DOHH2 (cell line): Measurements from ENCODE around the gene CLCA2.

Experiments
- H3F3A ChIP-seq: fragments of 200-600 bp; sonication (generic), shearing (Covaris generic); 2 replicates; pipeline ENCODE4 v1.6.0; 2016; ENCODE audit warnings: antibody characterized with exemption, mild to moderate bottlenecking; ENCODE audit not compliant: control insufficient read depth, insufficient read depth
- H3K27ac ChIP-seq: fragments of 200-600 bp; sonication (generic); 2 replicates; pipeline ENCODE4 v1.5.1; 2014; ENCODE audit warnings: low read depth, mild to moderate bottlenecking, low read length, moderate library complexity
- H3K27me3 ChIP-seq: fragments of 200-600 bp; sonication (generic); 2 replicates; pipeline ENCODE4 v1.6.1; 2014; ENCODE audit warnings: mild to moderate bottlenecking, low read length, mixed read lengths; ENCODE audit not compliant: control insufficient read depth
- H3K36me3 ChIP-seq: fragments of 200-600 bp; sonication (generic); 2 replicates; pipeline ENCODE4 v1.6.1; 2014; ENCODE audit warnings: mild to moderate bottlenecking, low read length, moderate library complexity, mixed read lengths; ENCODE audit not compliant: control insufficient read depth
- H3K4me1 ChIP-seq: fragments of 200-600 bp; sonication (generic); 2 replicates; pipeline ENCODE4 v1.6.1; 2014; ENCODE audit warnings: mild to moderate bottlenecking, low read length, mixed read lengths; ENCODE audit not compliant: control insufficient read depth
- H3K4me2 ChIP-seq: fragments of 200-600 bp; sonication (generic); 2 replicates; pipeline ENCODE4 v1.6.0; 2014; ENCODE audit warnings: mild to moderate bottlenecking, low read length, moderate library complexity
- H3K4me3 ChIP-seq: fragments of 200-600 bp; sonication (generic); 2 replicates; pipeline ENCODE4 v1.5.1; 2014; ENCODE audit warnings: mild to moderate bottlenecking, low read length, mixed read lengths
- H3K79me2 ChIP-seq: fragments of 200-600 bp; sonication (generic); 2 replicates; pipeline ENCODE4 v1.6.1; 2014; ENCODE audit warnings: mild to moderate bottlenecking, low read length, mixed read lengths; ENCODE audit not compliant: control insufficient read depth
- H3K9me2 ChIP-seq: fragments of 200-600 bp; sonication (generic); replicated peaks from 2 replicates; pipeline ENCODE4 v1.6.1; 2014; ENCODE audit warnings: mild to moderate bottlenecking, low read length, mixed read lengths; ENCODE audit not compliant: control insufficient read depth
- H3K9me3 ChIP-seq: fragments of 200-600 bp; sonication (generic); 2 replicates; pipeline ENCODE4 v1.6.1; 2014; ENCODE audit warnings: antibody characterized with exemption, low read length, mixed read lengths; ENCODE audit not compliant: control insufficient read depth, insufficient read depth
- H4K20me1 ChIP-seq: fragments of 200-600 bp; sonication (generic); 2 replicates; pipeline ENCODE4 v1.6.0; 2014; ENCODE audit warnings: low read depth, mild to moderate bottlenecking, antibody characterized with exemption, low read length, moderate library complexity; ENCODE audit not compliant: control insufficient read depth, insufficient read depth
- EZH2phosphoT487 ChIP-seq: fragments of 200-600 bp; sonication (generic); IDR thresholded peaks from 2 replicates; pipeline ENCODE4 v1.6.1; 2017; ENCODE audit warnings: borderline replicate concordance, mild to moderate bottlenecking, antibody characterized with exemption, low read length, moderate library complexity, mixed read lengths
- TF ChIP-seq, protein P1 (sequence below): fragments of 200-600 bp; sonication (generic); IDR thresholded peaks from one replicate; pipeline ENCODE4 v1.5.1; 2014; ENCODE audit warnings: antibody characterized with exemption, mild to moderate bottlenecking, low read depth, low read length; ENCODE audit not compliant: poor library complexity, severe bottlenecking

Gene CLCA2

DNA sequence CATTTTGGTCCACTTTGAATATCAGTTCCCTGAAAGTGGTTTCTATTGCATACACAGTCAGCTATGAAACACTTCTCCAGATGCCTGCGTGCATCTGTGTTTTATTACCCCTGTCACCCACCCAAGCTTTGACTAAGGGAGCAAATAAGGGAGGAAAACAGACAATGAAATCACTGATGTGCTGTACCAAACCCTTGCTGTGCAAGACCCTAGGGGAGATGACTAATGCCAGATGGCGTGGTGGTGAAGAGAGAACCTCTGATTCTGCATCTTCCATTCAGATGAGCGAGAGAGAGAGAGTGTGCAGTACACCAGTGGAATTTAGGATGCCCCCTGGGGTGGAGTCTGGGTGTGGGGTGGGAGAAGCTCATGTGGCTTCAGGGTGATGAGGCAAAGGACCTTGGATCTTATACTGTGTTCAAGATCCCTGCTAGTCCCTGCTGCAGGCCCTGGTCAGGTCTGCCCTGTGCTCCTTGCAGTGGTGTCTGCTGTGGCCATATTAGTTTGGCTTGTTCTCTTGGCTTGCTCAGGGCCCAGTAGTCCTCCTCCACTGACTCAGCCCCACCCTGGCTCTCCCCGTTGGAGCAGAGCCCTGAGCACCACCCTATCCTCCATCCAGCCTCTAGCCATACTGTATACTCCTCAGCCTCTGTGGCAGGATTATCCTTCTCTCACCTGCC, 63.3 kb downstream of the CLCA2 start:
- Histone ChIP-seq H3K4me3 (no peak overlapping the region), H3K4me1 (no peaks in the 10 kb centered on the region), H4K20me1 (no peaks in the 10 kb centered on the region), H3K27me3 (peaks cover 16% of the 10 kb centered on the region), H3K9me2 (no peaks in the 10 kb centered on the region), H3K36me3 (no peaks in the 10 kb centered on the region), H3K27ac (no peak overlapping the region), H3K79me2 (no peaks in the 10 kb centered on the region), H3F3A (no peaks in the 10 kb centered on the region), H3K4me2 (no peak overlapping the region), H3K9me3 (no peaks in the 10 kb centered on the region)
- TF ChIP-seq, protein P1, sequence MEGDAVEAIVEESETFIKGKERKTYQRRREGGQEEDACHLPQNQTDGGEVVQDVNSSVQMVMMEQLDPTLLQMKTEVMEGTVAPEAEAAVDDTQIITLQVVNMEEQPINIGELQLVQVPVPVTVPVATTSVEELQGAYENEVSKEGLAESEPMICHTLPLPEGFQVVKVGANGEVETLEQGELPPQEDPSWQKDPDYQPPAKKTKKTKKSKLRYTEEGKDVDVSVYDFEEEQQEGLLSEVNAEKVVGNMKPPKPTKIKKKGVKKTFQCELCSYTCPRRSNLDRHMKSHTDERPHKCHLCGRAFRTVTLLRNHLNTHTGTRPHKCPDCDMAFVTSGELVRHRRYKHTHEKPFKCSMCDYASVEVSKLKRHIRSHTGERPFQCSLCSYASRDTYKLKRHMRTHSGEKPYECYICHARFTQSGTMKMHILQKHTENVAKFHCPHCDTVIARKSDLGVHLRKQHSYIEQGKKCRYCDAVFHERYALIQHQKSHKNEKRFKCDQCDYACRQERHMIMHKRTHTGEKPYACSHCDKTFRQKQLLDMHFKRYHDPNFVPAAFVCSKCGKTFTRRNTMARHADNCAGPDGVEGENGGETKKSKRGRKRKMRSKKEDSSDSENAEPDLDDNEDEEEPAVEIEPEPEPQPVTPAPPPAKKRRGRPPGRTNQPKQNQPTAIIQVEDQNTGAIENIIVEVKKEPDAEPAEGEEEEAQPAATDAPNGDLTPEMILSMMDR = no peak
- TF ChIP-seq EZH2phosphoT487 = no peak

DNA sequence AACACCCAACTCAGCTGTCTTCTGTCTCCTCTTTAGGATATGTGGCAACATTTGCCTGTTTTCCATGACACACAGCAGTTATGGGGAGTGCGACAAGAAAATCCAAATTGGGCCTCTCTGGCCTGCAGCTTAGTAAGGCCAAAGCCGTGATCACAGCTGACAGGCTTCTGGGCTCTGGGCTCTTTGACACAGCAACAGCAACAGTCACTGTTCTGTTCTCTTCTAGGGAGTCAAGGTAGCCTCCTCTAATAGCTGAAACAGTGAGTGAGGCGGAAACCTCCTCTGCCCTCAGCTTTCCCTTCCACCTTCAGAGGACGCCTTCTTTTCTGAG, 63.8 kb downstream of the CLCA2 start:
- Histone ChIP-seq H3K9me2 (no peaks in the 10 kb centered on the region), H3K4me2 (no peak overlapping the region), H3K79me2 (no peaks in the 10 kb centered on the region), H3K36me3 (no peaks in the 10 kb centered on the region), H3K9me3 (no peaks in the 10 kb centered on the region), H3K27me3 (peaks cover 19% of the 10 kb centered on the region), H3F3A (no peaks in the 10 kb centered on the region), H3K27ac (no peak overlapping the region), H3K4me3 (no peak overlapping the region), H4K20me1 (no peaks in the 10 kb centered on the region), H3K4me1 (no peaks in the 10 kb centered on the region)
- no peak for TF ChIP-seq EZH2phosphoT487
- TF ChIP-seq, protein P1 = no peak

DNA sequence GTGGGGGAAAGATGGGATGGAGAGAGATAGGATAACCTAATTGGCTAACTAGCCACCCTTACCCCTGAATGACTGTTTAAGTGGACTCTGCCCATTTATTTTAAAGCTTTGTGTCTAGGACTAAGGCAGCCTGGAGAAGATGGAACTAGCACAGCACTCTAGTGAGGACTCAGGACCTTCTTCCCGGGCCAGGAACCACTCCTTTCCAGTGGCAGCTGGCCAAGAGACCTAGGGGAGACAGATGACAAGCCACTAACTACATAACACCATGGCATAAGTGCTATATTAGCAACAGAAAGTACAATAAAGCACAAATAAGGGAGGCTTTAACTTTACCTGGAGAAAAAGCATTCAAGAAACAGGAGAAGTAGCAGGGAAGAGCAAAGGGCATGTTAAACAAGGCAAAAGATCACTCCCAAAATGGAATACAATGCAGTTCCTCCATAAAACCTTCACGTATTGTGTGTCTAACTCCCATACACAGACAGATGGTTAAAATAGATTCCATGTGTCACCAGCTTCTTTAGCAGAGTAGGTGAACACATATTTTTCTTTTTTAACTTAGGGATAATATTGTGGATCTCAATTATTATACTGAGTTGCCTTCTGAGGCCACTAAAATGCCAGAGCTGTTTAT, 65.4 kb downstream of the CLCA2 start:
- Histone ChIP-seq H3K36me3 (no peaks in the 10 kb centered on the region), H3K9me3 (no peaks in the 10 kb centered on the region), H3K27me3 (peaks cover 25% of the 10 kb centered on the region), H3F3A (no peaks in the 10 kb centered on the region), H3K4me1 (no peaks in the 10 kb centered on the region), H3K79me2 (no peaks in the 10 kb centered on the region), H3K27ac (no peak overlapping the region), H3K9me2 (no peaks in the 10 kb centered on the region), H3K4me2 (no peak overlapping the region), H4K20me1 (no peaks in the 10 kb centered on the region), H3K4me3 (no peak overlapping the region)
- no peak for TF ChIP-seq EZH2phosphoT487
- TF ChIP-seq, protein P1 = no peak
